ENCODE data around the gene MAB21L1. TPM values are rescaled to one million over a fixed set of nuclear protein-coding genes. Genes with fewer than 3 reads are reported as not detected.

MAB21L1 gene
- total RNA-seq, 1 experiment from 2014 or later, result not detected

- Histone ChIP-seq H3K14ac (ENCODE audit: insufficient read depth, low read length) (no peak overlapping the region), H4K20me1 (ENCODE audit: control insufficient read depth, insufficient read depth, insufficient read length) (no peaks in the 10 kb centered on the region), H2BK5ac (ENCODE audit: insufficient read length, low read length) (no peak overlapping the region), H3T11ph (ENCODE audit: low read length) (no peak overlapping the region), H3K56ac (ENCODE audit: insufficient read length, low read depth, low read length) (no peak overlapping the region), H2AK5ac (ENCODE audit: insufficient read length, low read length) (no peak overlapping the region), H2AFZ (ENCODE audit: low read length) (no peak overlapping the region), H3K23me2 (ENCODE audit: insufficient read length, low read depth, low read length, poor library complexity, severe bottlenecking) (no peaks in the 10 kb centered on the region), H2BK120ac (ENCODE audit: low read depth, low read length, poor library complexity, severe bottlenecking) (no peak overlapping the region), H3K23ac (ENCODE audit: insufficient read length, low read depth, low read length) (no peak overlapping the region), H3K4ac (ENCODE audit: low read depth, low read length) (no peak overlapping the region), H4K8ac (replicated peaks; ENCODE audit: insufficient read length, low read depth, low read length) (no peak overlapping the region), H3K4me1 (ENCODE audit: insufficient read depth, low read length) (no peaks in the 10 kb centered on the region), H3K9me3 (ENCODE audit: control insufficient read depth, low read depth, low read length) (no peaks in the 10 kb centered on the region), H3K79me1 (ENCODE audit: insufficient read depth, low read depth, low read length, poor library complexity, severe bottlenecking) (no peaks in the 10 kb centered on the region), H3K9ac (ENCODE audit: extremely low read depth, insufficient read length, low read length) (no peak overlapping the region), H4K91ac (ENCODE audit: insufficient read length, low read depth, low read length) (no peak overlapping the region), H3K27ac (ENCODE audit: insufficient read length, low read depth, low read length) (no peak overlapping the region), H3K18ac (ENCODE audit: insufficient read length, low read depth, low read length) (no peak overlapping the region), H3K27me3 (ENCODE audit: insufficient read depth, low read length) (no peaks in the 10 kb centered on the region; the same call in 1 of the 2 replicates), H2BK15ac (ENCODE audit: low read depth, low read length) (no peak overlapping the region), H2BK20ac (ENCODE audit: low read depth, low read length, poor library complexity, severe bottlenecking) (no peak overlapping the region), H2BK12ac (ENCODE audit: insufficient read length, low read depth, low read length) (no peak overlapping the region), H3K79me2 (ENCODE audit: insufficient read depth, low read length) (no peaks in the 10 kb centered on the region), H3K4me2 (ENCODE audit: insufficient read depth, insufficient read length, low read length) (no peak overlapping the region), H4K5ac (ENCODE audit: insufficient read length, low read depth, low read length) (no peak overlapping the region)
- H3K9me3 Mint-ChIP-seq, result no peaks in the 10 kb centered on the region
- H3K4me1 Mint-ChIP-seq, result peaks cover 9 to 17% of the 10 kb centered on the region in 2 experiments
- H3K36me3 Mint-ChIP-seq (ENCODE audit: insufficient read depth in 1 of 3, low read depth in 3 of 3), result no peaks in the 10 kb centered on the region
- no peak for TF ChIP-seq CTCF (conservative IDR thresholded peaks at IDR 0.05)
- no peak overlapping the region for H3K27ac Mint-ChIP-seq
- no peak for DNase-seq
- no peak overlapping the region for H3K4me3 Mint-ChIP-seq
- peaks cover 22% of the 10 kb centered on the region for H3K27me3 Mint-ChIP-seq (ENCODE audit: low read depth)
- no CpG with 5 or more reads among the region's 3 CpGs for WGBS (ENCODE audit: extremely low coverage, insufficient read length, low lambda C conversion rate)
These were observed 11.1 kb downstream of the MAB21L1 start for GRCh38 chr13:35465371-35465770.

Data from H9 (cell line).